Measurements from ENCODE around the gene KBTBD8. TPM values are rescaled to one million over a fixed set of nuclear protein-coding genes. Genes with fewer than 3 reads are reported as not detected.

KBTBD8 gene
- total RNA-seq, 1 donor from 2014 or later = 4.3 TPM

GRCh38 chr3:67034371-67034770 is 36.3 kb downstream of the KBTBD8 start:
- no peak for DNase-seq (ENCODE audit: low spot score)

- DNase-seq (ENCODE audit: low spot score) = no peak
Measured at GRCh38 chr3:67037615-67038014, 39.5 kb downstream of the KBTBD8 start.

GRCh38 chr3:67044295-67044694 is 46.2 kb downstream of the KBTBD8 start:
- DNase-seq (ENCODE audit: low spot score) = no peak

GRCh38 chr3:67044955-67045354 is 46.8 kb downstream of the KBTBD8 start:
- DNase-seq (ENCODE audit: low spot score) = no peak

- no peak for DNase-seq (ENCODE audit: low spot score)
Measured at GRCh38 chr3:67045711-67046465, 47.8 kb downstream of the KBTBD8 start.

GRCh38 chr3:67047051-67047450 is 48.9 kb downstream of the KBTBD8 start:
- DNase-seq (ENCODE audit: low spot score) = no peak

GRCh38 chr3:67048067-67048714 is 50.1 kb downstream of the KBTBD8 start:
- no peak for DNase-seq (ENCODE audit: low spot score)

GRCh38 chr3:67048715-67049074 is 50.6 kb downstream of the KBTBD8 start:
- no peak for DNase-seq (ENCODE audit: low spot score)

- DNase-seq (ENCODE audit: low spot score) = no peak
Measured at GRCh38 chr3:67059443-67059842, 61.3 kb downstream of the KBTBD8 start.

Measured in ureter (tissue), 1 donor.